Upper lobe of left lung (tissue), 6 donors: ENCODE data around the gene GNA14. TPM values are rescaled to one million over a fixed set of nuclear protein-coding genes. Genes with fewer than 3 reads are reported as not detected.
"Not testable (repeated sequence)": the region's sequence is repeated elsewhere in the genome, so short reads cannot be mapped to it uniquely, and the experiment has no call there.

Experiments used
- ATAC-seq, 2 donors: fragments of 200-7000 bp; cut with Tn5 transposase; one replicate each; pipeline ENCODE4 v1.9.1; 2022; ENCODE audit warnings: mild to moderate bottlenecking in 2 of 2, moderate library complexity in 2 of 2; ENCODE audit not compliant: low FRiP score in 2 of 2
- DNase-seq, 2 donors: peaks; one replicate each; pipeline ENCODE4 v3.0.0-alpha.2; 2019 to 2020
- H3K27ac ChIP-seq, 4 donors: fragments of 200-600 bp; sonication (generic); one replicate each; pipeline ENCODE4 v1.5.1; 2016 to 2019
- H3K27me3 ChIP-seq, 4 donors: fragments of 200-600 bp; sonication (generic); one replicate each; pipeline ENCODE4 v1.5.1; 2017 to 2019
- H3K36me3 ChIP-seq, 4 donors: fragments of 200-600 bp; sonication (generic); one replicate each; pipeline ENCODE4 v1.5.1; 2016 to 2019
- H3K4me1 ChIP-seq, 4 donors: fragments of 200-600 bp; sonication (generic); one replicate each; pipeline ENCODE4 v1.5.1; 2018 to 2019
- H3K4me3 ChIP-seq, 4 donors: fragments of 200-600 bp; sonication (generic); one replicate each; pipeline ENCODE4 v1.5.1; 2017 to 2019; ENCODE audit warnings: mild to moderate bottlenecking in 2 of 4, moderate library complexity in 1 of 4
- H3K9me3 ChIP-seq, 4 donors: fragments of 200-600 bp; sonication (generic); one replicate each; pipeline ENCODE4 v1.5.1; 2018 to 2019
- CTCF ChIP-seq, 6 experiments: fragments of 450-650 bp in 4 of 6; fragments of 200-600 bp in 2 of 6; sonication (generic) in 2 of 6; IDR thresholded peaks; one replicate each; pipeline ENCODE4 v1.5.1; 2016 to 2019; ENCODE audit warnings: antibody characterized with exemption in 6 of 6
- EP300 ChIP-seq, 4 donors: sonication (generic); formaldehyde crosslinking; IDR thresholded peaks; one replicate each; pipeline ENCODE4 v1.5.1; 2017; ENCODE audit warnings: antibody characterized with exemption in 4 of 4, control low read depth in 2 of 4
- POLR2A ChIP-seq, 4 donors: fragments of 450-650 bp; IDR thresholded peaks; one replicate each; pipeline ENCODE4 v1.5.1; 2016 to 2017; ENCODE audit warnings: antibody characterized with exemption in 4 of 4, mild to moderate bottlenecking in 2 of 4
- POLR2AphosphoS5 ChIP-seq, 2 donors: sonication (generic); formaldehyde crosslinking; IDR thresholded peaks; one replicate each; pipeline ENCODE4 v1.5.1; 2017; ENCODE audit warnings: antibody characterized with exemption in 2 of 2
- WGBS, 2 donors: methylation state at CpG; one replicate each; pipeline ENCODE4 v1.1.5; 2017 to 2018; 5-methylcytosine and 5-hydroxymethylcytosine counted together
- total RNA-seq, 6 donors: library from RNA; depleted of rRNA in 4 of 6; stranded (reverse); fragments of >200 nt in 4 of 6; gene quantifications; one replicate each; pipeline versions ENCODE4 v1.1.0 to v1.2.1, GENCODE V29; 2016 to 2021
- donor health status: DM: no; HTN: no; CAD: no; lungs with moderate emphysema.
- donor health status: DM: no; HTN: yes; CAD: no; lungs with severe emphysema.

GNA14 gene
- total RNA-seq, 6 donors from 2014 or later = 6.0 to 28.3 (median 14.9) TPM

DNA sequence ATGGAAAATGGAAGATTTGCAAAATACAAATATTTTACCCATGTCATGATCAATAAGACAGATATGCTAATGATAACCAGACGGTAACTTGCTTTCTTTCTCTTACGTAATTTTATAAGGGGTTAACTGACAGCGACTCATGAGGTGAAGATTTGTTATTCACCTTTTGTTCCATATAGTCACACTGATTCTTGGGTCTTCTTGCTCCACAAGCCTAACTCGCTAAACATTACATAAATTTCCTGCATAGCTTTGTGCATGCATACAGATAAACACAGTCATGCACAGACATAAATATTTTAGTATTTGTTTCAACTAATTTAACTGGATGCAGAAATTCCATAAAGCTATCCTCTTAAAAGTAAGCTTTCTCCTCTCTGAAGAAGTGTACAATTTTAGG lies 244.9 kb downstream of the GNA14 start:
- no peaks in the 10 kb centered on the region for H3K4me1 ChIP-seq
- WGBS, 2 donors = 90 to 93% methylated on average over 4 of the region's 4 CpGs
- peaks cover 0 to 12% (median 2%) of the 10 kb centered on the region in 4 donors for H3K36me3 ChIP-seq
- H3K4me3 ChIP-seq = no peak overlapping the region
- no peaks in the 10 kb centered on the region for H3K27me3 ChIP-seq
- no peak for TF ChIP-seq CTCF (IDR thresholded peaks at IDR 0.05)
- TF ChIP-seq EP300 (IDR thresholded peaks at IDR 0.05) = no peak
- TF ChIP-seq POLR2AphosphoS5 (IDR thresholded peaks at IDR 0.05) = no peak
- no peaks in the 10 kb centered on the region for H3K9me3 ChIP-seq
- no peak overlapping the region for H3K27ac ChIP-seq
- DNase-seq (no peak), ATAC-seq (no peak)

- no peak overlapping the region for H3K4me3 ChIP-seq
- ATAC-seq (no peak), DNase-seq (no peak)
Observed at GRCh38 chr9:77402286-77402685, 245.8 kb downstream of the GNA14 start.

GRCh38 chr9:77399964-77400363 lies 248.2 kb downstream of the GNA14 start:
- H3K4me1 ChIP-seq = no peaks in the 10 kb centered on the region
- no peak overlapping the region for H3K4me3 ChIP-seq
- H3K27ac ChIP-seq = no peak overlapping the region
- no peaks in the 10 kb centered on the region for H3K9me3 ChIP-seq
- WGBS, 2 donors = 95 to 98% methylated on average over 1 of the region's 1 CpG
- no peak for DNase-seq
- no peaks in the 10 kb centered on the region for H3K27me3 ChIP-seq
- TF ChIP-seq EP300 (IDR thresholded peaks at IDR 0.05) = no peak
- TF ChIP-seq POLR2AphosphoS5 (IDR thresholded peaks at IDR 0.05) = no peak
- no peak for TF ChIP-seq CTCF (IDR thresholded peaks at IDR 0.05)
- TF ChIP-seq POLR2A (IDR thresholded peaks at IDR 0.05) = no peak
- ATAC-seq = no peak
- H3K36me3 ChIP-seq = no peaks in the 10 kb centered on the region

More at GRCh38 chr9:77402286-77402685, 245.8 kb downstream of the GNA14 start:
- TF ChIP-seq CTCF (IDR thresholded peaks at IDR 0.05) (no peak), POLR2A (IDR thresholded peaks at IDR 0.05) (no peak), POLR2AphosphoS5 (IDR thresholded peaks at IDR 0.05) (no peak), EP300 (IDR thresholded peaks at IDR 0.05) (no peak)
- WGBS, 2 donors = 89 to 93% methylated on average over 2 of the region's 2 CpGs
- peaks cover 0 to 5% (median 0%) of the 10 kb centered on the region in 4 donors for H3K36me3 ChIP-seq
- H3K27me3 ChIP-seq = no peaks in the 10 kb centered on the region
- H3K4me1 ChIP-seq = no peaks in the 10 kb centered on the region
- no peak overlapping the region for H3K27ac ChIP-seq
- no peaks in the 10 kb centered on the region for H3K9me3 ChIP-seq

DNA sequence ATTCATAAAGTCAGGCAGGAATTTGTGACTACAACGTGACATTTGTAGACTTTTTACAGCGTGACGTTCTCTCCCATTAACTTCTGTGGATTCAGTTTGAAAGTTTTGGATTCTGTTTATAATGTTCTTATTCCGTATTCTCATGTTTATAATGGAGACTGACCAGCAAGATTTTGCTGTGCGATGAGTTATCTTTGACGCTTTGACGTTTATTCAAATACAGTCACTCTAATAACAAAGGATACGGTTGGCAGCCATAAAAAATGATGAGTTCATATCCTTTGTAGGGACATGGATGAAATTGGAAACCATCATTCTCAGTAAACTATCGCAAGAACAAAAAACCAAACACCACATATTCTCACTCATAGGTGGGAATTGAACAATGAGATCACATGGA lies 249.5 kb downstream of the GNA14 start:
- not testable (repeated sequence) for H3K4me3 ChIP-seq, H3K27ac ChIP-seq, H3K9me3 ChIP-seq, H3K36me3 ChIP-seq, ATAC-seq, H3K27me3 ChIP-seq, H3K4me1 ChIP-seq, DNase-seq
- 78% methylated on average over 9 of the region's 9 CpGs for WGBS, 2 donors

- Histone ChIP-seq H3K4me3 (no peak overlapping the region), H3K36me3 (no peaks in the 10 kb centered on the region), H3K27me3 (no peaks in the 10 kb centered on the region), H3K4me1 (no peaks in the 10 kb centered on the region), H3K9me3 (no peaks in the 10 kb centered on the region), H3K27ac (no peak overlapping the region)
- DNase-seq (no peak), ATAC-seq (no peak)
- WGBS, 2 donors = 94 to 95% methylated on average over 7 of the region's 7 CpGs
- TF ChIP-seq CTCF (IDR thresholded peaks at IDR 0.05) (no peak), POLR2AphosphoS5 (IDR thresholded peaks at IDR 0.05) (no peak), EP300 (IDR thresholded peaks at IDR 0.05) (no peak), POLR2A (IDR thresholded peaks at IDR 0.05) (no peak)
Observed at GRCh38 chr9:77392328-77392727, 255.8 kb downstream of the GNA14 start.
